ENCODE data around the gene FAM47E.

DNA sequence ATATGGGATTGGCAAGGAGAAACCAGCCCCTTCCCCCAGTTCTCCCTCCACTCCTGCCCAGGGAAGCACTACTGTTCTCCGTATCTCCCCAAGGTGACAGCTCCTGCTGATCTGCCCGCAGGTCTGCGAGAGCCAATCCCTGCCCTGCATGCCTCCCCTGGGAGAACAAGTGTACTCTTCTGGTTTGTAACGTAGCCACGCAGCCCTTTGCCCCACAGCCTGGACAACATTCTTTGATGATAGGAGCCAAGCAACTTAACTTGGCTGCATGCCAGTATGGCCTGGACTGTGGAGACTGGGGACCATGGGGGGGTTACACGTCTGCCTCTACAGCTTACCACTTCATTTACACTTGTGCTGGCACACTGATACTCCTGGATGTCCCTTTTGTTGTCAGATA, 57.0 kb downstream of the FAM47E start:
- TF ChIP-seq, protein P1, sequence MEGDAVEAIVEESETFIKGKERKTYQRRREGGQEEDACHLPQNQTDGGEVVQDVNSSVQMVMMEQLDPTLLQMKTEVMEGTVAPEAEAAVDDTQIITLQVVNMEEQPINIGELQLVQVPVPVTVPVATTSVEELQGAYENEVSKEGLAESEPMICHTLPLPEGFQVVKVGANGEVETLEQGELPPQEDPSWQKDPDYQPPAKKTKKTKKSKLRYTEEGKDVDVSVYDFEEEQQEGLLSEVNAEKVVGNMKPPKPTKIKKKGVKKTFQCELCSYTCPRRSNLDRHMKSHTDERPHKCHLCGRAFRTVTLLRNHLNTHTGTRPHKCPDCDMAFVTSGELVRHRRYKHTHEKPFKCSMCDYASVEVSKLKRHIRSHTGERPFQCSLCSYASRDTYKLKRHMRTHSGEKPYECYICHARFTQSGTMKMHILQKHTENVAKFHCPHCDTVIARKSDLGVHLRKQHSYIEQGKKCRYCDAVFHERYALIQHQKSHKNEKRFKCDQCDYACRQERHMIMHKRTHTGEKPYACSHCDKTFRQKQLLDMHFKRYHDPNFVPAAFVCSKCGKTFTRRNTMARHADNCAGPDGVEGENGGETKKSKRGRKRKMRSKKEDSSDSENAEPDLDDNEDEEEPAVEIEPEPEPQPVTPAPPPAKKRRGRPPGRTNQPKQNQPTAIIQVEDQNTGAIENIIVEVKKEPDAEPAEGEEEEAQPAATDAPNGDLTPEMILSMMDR (IDR thresholded peaks at IDR 0.05): no peak
- no peak for TF ChIP-seq POLR2A (IDR thresholded peaks at IDR 0.05)

Data from adrenal gland (tissue), 5 donors.